ENCODE data around the gene IQCC. TPM values are rescaled to one million over a fixed set of nuclear protein-coding genes. Genes with fewer than 3 reads are reported as not detected.

The IQCC gene
- 5.1 TPM for total RNA-seq

DNA sequence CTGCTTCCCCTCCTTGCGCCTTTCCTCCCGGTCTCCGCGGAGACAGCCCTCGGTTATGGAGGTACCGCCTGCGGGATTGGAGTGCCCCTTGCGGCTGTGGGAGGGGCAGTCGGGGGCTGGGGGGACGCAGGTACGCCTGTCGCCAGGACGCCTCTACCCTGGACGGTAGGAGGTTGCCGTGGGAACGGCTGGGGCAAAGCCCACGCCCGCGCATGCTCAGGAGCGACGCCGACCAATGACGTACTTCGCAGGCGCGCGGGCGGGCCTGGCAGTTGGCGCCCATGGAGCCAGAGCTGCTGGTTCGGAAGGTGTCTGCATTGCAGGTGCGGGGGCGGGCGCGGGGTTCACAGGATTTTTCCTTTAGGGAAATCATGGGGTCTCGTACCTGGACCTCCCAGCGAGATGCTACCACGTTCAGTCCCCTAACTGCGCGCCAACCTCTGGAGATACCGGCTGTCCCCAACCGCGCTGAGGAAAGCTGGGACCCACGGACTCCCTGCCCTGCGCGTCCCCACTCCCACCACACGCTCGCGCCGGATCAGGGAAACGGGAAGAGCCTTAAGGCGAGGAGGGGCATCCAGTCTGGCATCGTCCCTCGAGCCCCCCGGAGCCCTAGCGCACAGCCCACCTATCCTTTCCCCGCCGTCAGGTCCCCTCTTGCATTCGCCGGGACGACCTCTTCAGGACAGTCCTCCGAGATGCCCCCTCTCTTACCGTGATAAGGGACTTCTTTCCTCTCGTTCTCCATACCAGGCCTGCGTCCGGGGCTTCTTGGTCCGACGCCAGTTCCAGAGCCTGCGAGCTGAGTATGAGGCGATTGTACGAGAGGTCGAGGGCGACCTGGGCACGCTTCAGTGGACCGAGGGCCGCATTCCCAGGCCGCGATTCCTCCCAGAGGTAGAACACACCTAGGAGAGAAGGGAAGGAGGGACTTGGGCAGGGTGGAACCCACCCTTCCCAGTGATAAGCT, at the start of gene IQCC:
TSS of gene IQCC (plus strand) at position 271 of the 970 bp plus-strand sequence. CDS start at position 282, 11 bp downstream.

DNA sequence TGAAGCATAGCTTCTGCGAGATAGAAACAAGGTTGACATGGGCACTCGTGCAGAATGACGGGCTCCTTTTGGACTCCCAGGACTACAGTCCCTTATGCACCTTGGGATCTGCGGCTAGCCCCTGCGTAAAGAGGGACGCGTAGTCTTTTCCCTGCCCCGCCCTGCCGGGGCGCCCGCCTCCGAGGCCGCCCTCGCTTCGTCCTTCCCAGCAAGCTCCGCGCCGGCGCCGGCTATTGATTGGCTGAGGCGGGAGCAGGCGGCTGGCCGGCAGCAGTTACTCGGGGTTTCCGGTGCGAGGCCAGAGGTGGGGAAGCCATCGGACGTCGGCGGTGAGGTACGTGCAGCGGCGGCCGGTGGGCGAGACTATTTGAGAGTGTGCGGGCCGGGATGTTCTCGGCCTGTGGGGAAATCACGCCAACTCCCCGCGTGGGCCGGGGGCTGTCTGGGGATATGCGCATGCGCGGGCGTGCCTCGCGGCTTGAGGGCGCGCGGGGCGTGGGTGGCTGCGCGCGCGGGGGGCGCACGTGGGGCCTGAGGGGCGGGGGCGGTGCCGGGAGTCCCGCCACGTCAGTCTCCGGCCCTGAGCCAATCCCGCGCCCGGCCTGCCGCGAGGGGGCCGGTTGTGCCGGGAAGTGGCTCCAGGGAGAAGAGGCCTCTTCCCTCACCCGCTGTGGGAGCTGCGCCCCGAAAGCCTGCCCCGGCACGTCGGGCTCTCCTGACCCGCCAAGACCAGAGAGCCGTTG, 25.9 kb upstream of the IQCC start, which contains the start of gene TXLNA:
TSS of gene TXLNA (plus strand) at position 233 of the 743 bp plus-strand sequence. CDS start 671 bp downstream, outside the sequence.

DNA sequence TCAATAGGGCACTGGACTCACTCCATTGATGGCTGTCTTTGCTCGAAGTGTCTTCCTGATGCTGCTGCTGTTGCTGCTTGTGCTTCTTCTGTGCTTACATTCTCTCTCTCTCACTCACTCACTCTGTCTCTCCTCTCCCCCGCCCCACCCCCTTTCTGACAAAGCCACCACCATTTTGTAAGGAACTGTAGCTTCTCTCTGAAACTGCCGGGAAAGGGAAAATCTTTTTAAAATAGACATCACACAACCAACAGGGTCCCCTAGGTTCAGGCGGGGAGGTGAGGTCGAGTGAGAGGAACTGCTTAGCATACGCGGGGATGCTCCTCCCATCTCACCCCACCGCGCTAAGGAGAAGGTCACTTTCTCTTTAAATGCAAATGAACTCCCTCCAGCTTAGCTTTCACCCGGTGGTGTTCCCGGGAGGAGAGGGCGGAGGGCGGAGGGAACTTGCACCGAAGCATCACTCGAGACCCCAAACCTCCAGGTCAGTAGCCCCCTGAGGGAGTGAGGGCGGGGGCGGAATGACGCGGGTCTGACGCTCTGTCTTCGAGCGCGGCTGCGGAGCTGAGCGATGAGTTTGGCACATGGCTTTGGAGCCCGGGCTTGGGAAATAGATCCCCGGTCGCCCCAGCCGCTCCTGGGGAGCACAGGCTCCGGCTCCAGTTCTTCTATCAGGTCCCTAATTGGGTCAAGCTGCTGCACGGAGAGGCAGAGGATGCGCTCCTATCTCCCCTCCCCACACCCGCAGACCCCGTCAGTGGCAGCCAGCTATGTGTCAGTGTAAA, 5.1 kb upstream of the IQCC start, which contains the start of gene CCDC28B:
TSS of gene CCDC28B (plus strand) at position 370 of the 785 bp plus-strand sequence. CDS start 1,341 bp downstream, outside the sequence.

DNA sequence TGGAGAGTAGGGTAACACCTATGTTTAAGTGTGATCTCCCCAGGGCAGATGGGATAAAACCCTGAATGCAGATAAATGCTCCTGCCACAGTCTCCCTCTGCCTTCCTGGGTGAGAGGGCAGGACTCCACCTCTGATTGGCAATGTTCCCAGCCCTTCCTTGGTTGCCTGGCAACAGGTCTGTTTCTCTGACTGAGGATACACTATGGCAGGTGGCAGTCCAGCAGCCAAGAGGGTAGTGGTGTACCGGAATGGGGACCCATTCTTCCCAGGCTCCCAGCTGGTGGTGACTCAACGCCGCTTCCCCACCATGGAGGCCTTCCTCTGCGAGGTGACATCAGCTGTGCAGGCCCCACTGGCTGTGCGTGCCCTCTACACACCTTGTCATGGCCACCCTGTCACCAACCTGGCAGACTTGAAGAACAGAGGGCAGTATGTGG, 3.4 kb downstream of the IQCC start, which contains the start of gene DCDC2B:
TSS of gene DCDC2B (plus strand) at position 199 of the 438 bp plus-strand sequence. CDS start at position 204, 5 bp downstream.

DNA sequence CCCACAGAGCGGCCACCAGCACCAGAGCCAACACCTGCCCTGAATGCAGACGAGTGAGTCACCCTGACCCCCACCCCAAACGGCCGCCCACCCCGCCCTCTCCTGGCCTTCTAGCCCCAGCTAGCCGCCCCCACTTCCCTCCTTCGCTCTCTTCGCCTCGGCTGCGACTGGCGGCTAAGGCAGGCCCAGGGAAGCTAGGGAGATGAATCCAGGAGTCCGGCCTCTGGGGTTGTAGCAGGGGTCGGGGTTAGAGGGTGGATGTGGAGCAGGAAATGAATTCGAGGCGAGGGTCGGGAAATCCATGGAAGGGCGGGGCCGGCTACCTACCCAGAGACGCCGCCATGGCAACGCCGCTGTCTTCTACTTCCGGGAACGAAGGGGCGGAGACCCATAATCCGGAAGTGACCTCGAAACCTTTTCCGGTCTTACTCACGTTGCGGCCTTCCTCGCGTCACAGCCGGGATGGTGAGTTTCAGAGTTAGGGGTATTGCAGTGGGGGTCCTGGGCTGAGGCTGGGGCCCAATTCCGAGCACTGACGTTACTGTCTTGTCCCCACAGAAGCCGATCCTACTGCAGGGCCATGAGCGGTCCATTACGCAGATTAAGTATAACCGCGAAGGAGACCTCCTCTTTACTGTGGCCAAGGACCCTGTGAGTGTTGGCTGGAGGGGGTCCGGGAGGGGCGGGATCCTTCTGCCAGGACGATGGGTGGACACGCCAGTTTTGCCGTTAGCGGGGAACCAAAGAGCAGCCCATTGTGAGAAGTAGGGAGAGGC, 16.7 kb downstream of the IQCC start, which contains the start of the genes EIF3I and TMEM234:
TSS of gene EIF3I (plus strand) at position 428 of the 776 bp plus-strand sequence. CDS start at position 463, 35 bp downstream.
TSS of gene TMEM234 (minus strand) at position 374 of the 776 bp plus-strand sequence. CDS start at position 343, 31 bp downstream.

DNA sequence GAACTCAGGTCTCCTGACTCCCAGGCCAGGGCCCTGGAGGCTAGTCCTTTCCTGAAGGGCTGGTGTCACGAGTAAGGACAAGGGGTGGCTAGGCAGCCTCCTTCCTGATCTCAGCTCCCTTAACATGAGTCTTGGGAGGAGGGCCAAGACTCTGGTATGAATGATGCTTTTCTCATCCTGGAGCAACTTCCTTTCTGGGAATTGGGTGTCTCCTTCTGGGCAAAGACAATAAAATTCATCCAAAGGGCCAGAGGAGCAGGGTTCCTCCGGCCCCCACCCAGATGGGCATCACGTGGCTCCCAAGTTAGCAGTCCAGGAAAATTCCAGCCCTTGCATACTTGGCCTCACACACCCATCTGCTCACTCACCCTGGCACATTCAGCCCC, 41.4 kb downstream of the IQCC start, which contains the start of gene FAM167B:
TSS of gene FAM167B (plus strand) at position 335 of the 386 bp plus-strand sequence. CDS start 200 bp downstream, outside the sequence.

DNA sequence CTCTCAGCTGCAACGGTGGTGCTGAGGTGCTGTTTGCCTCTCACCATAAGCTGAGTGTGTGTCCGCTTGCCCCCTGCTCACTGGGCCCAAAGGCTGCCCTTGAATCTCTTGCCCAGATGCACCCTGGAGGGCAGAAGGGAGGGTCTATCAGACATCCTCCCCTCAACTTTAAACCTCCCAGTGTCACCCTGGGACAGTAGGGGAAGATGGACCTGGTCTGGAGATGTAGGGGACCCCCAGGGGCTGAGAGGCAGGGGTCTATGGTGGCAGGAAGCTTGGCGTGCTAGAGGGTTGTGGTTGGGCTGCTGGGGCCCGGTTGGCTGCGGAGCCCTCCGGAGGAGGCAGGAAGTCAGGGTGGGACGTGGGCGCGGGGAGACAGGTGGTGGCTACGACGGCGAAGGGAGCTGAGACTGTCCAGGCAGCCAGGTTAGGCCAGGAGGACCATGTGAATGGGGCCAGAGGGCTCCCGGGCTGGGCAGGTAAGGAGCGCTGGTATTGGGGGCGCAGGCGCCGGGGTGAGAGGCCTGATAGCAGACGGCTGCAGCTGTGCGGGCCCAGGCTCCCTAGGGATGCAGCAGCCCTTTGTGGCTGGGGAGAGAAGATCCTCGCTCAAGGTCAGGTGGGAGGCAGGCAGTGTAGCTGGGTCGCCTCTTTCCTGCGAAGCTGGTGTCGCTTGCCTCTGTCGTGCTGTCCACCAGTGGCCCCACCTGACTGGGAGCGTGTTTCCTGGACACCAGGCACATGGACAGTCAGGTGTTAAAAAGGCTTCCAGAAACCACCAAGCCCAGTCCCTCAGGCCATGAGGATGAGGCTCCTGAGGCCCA, 45.6 kb downstream of the IQCC start, which contains the start of gene LCK:
TSS of gene LCK (plus strand) at position 373 of the 824 bp plus-strand sequence. CDS start 23,065 bp downstream, outside the sequence.

Other genes with a start within 250 kb of the IQCC start
- gene KHDRBS1, start 191.8 kb upstream of the IQCC start, total RNA-seq = 133 TPM
- gene TMEM39B, start 132.7 kb upstream of the IQCC start, total RNA-seq = 10.4 TPM
- 32.7 TPM for gene KPNA6, start 97.6 kb upstream of the IQCC start, total RNA-seq
- 41.6 TPM for gene TXLNA, start 26.0 kb upstream of the IQCC start, total RNA-seq
- gene CCDC28B, start 5.1 kb upstream of the IQCC start, total RNA-seq = 29.6 TPM
- not detected for gene DCDC2B, start 3.4 kb downstream of the IQCC start, total RNA-seq
- gene TMEM234, start 16.7 kb downstream of the IQCC start, total RNA-seq = 22.2 TPM
- gene EIF3I, start 16.7 kb downstream of the IQCC start, total RNA-seq = 116 TPM
- gene FAM167B, start 41.6 kb downstream of the IQCC start, total RNA-seq = 13.7 TPM
- 8.5 TPM for gene LCK, start 45.6 kb downstream of the IQCC start, total RNA-seq
- gene HDAC1, start 86.4 kb downstream of the IQCC start, total RNA-seq = 90.4 TPM
- 120 TPM for gene MARCKSL1, start 130.6 kb downstream of the IQCC start, total RNA-seq
- gene FAM229A, start 156.8 kb downstream of the IQCC start, total RNA-seq = 4.5 TPM
- 1.1 TPM for gene TSSK3, start 156.9 kb downstream of the IQCC start, total RNA-seq
- 63.6 TPM for gene BSDC1, start 188.8 kb downstream of the IQCC start, total RNA-seq